Natural killer cell treated with Interleukin-12 subunit alpha and Interleukin-12 subunit beta and Interleukin-15 and Interleukin-18, amount 100 ng/mL, for 72 hours (primary cell): Measurements from ENCODE around the gene PROCR. TPM values are rescaled to one million over a fixed set of nuclear protein-coding genes. Genes with fewer than 3 reads are reported as not detected.

Experiments used
- ATAC-seq, 2 donors: fragments of 150-1000 bp; cut with Tn5 transposase in 1 of 2; sonication (Bioruptor Pico), chemical (Tn5 transposase) in 1 of 2; 2 replicates each; pipeline ENCODE4 v1.10.0; 2021
- DNase-seq: peaks from one replicate; pipeline ENCODE4 v3.0.0; 2022; ENCODE audit warnings: low spot score
- H3K27ac Mint-ChIP-seq, 2 donors: 1 replicate in 1 of 2; 2 replicates in 1 of 2; pipeline ENCODE4 v1.8.0; 2022; ENCODE audit warnings: mixed read lengths in 2 of 2, mild to moderate bottlenecking in 1 of 2, moderate library complexity in 1 of 2
- H3K27me3 Mint-ChIP-seq, 2 donors: 1 replicate in 1 of 2; 2 replicates in 1 of 2; pipeline ENCODE4 v1.8.0; 2022; ENCODE audit warnings: mixed read lengths in 2 of 2
- H3K36me3 Mint-ChIP-seq: one replicate; pipeline ENCODE4 v1.8.0; 2022; ENCODE audit warnings: mixed read lengths
- H3K4me1 Mint-ChIP-seq, 2 donors: 1 replicate in 1 of 2; 2 replicates in 1 of 2; pipeline ENCODE4 v1.8.0; 2022; ENCODE audit warnings: low read depth in 2 of 2, mixed read lengths in 2 of 2, mild to moderate bottlenecking in 1 of 2
- H3K4me3 Mint-ChIP-seq: one replicate; pipeline ENCODE4 v1.8.0; 2022; ENCODE audit warnings: mixed read lengths
- H3K9me3 Mint-ChIP-seq: 2 replicates; pipeline ENCODE4 v1.8.0; 2022; ENCODE audit warnings: mixed read lengths
- total RNA-seq, 2 donors: library from RNA; stranded (reverse); gene quantifications; one replicate each; pipeline ENCODE4 v1.2.3, GENCODE V29; 2022

Gene PROCR
- 1 to 10 TPM in 1 of 2 donors, under 1 TPM in 1; 0.53 to 2.5 TPM for total RNA-seq

GRCh38 chr20:35171753-35172433, at the start of gene PROCR:
Gene PROCR (plus strand): TSS chr20:35172072. CDS start chr20:35172155, 83 bp downstream.
- H3K4me3 Mint-ChIP-seq: peak within 1 kb of the TSS; percentile 80
- H3K27me3 Mint-ChIP-seq: no peaks in the 10 kb centered on the region
- no peaks in the 10 kb centered on the region for H3K9me3 Mint-ChIP-seq
- peak; percentile 63 for DNase-seq
- H3K27ac Mint-ChIP-seq: peak within 1 kb of the TSS; percentile 47 to 90
- H3K36me3 Mint-ChIP-seq: no peaks in the 10 kb centered on the region
- peak; percentile 73 to 84 for ATAC-seq
- H3K4me1 Mint-ChIP-seq: peaks cover 20 to 23% of the 10 kb centered on the region in 2 donors

DNA sequence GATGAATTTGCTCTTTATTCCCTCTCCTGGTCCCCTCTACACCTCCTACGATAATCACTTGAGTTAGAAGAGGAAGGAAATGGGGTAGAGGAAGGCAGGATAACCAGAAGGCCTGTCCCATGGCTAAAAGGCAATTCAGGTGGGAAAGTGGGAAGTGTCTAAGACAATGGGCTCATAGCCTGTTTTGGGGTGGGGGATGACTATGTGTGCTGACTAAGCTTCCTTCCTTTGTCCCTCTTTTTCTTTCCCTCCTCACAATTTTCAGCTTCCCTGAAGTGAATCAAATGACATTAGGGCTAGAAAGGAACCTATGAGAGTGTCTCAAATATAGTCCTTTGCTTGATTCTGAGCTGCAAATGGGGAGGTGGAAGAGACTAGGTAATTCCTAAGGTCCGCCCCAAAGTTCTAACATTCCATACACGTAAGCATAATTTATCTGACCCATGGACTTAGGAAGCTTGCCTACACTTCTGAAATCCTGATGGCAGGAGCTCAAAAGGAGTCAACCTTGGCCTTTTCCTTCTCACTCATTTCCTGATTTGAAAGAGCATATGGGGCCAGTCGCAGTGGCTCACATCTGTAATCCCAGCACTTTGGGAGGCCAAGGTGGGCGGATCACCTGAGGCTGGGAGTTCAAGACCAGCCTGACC, 49.0 kb upstream of the PROCR start:
- Mint-ChIP-seq H3K4me3 (no peak overlapping the region), H3K4me1 (peaks cover 8 to 10% of the 10 kb centered on the region in 2 donors), H3K36me3 (peaks cover 22% of the 10 kb centered on the region), H3K27me3 (no peaks in the 10 kb centered on the region), H3K9me3 (no peaks in the 10 kb centered on the region), H3K27ac (no peak overlapping the region)
- DNase-seq: no peak
- ATAC-seq: no peak

DNA sequence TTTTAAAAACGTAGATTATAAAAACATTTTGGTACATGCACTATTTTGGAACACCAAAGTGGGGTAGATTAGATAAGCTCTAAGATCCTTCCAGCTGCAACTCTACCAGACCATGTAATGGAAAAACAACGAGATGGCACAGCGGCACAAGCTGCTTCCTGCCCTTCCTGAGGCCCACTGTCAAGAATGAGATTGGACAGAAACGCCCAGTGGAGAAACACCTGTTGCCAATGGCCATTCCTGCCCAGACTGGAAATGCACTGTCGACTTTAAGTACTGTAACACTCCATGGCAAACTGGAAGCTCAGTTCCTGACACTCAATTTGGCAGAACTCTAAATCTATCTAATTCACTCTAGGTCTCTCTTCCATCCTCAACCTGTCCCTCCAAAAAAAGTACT, 46.1 kb upstream of the PROCR start:
- no peak for ATAC-seq
- Mint-ChIP-seq H3K36me3 (peaks cover 15% of the 10 kb centered on the region), H3K4me3 (no peak overlapping the region), H3K27ac (no peak overlapping the region), H3K9me3 (no peaks in the 10 kb centered on the region), H3K27me3 (no peaks in the 10 kb centered on the region), H3K4me1 (no peaks in the 10 kb centered on the region)
- DNase-seq: no peak

- Mint-ChIP-seq H3K27me3 (no peaks in the 10 kb centered on the region), H3K36me3 (peaks cover 18% of the 10 kb centered on the region), H3K4me3 (no peak overlapping the region), H3K4me1 (no peaks in the 10 kb centered on the region), H3K27ac (peak overlapping the region in 1 of 2 donors; percentile 53), H3K9me3 (no peaks in the 10 kb centered on the region)
- DNase-seq (no peak), ATAC-seq (peak; percentile 44 to 62)
Measured at GRCh38 chr20:35129647-35130069, 42.2 kb upstream of the PROCR start.

DNA sequence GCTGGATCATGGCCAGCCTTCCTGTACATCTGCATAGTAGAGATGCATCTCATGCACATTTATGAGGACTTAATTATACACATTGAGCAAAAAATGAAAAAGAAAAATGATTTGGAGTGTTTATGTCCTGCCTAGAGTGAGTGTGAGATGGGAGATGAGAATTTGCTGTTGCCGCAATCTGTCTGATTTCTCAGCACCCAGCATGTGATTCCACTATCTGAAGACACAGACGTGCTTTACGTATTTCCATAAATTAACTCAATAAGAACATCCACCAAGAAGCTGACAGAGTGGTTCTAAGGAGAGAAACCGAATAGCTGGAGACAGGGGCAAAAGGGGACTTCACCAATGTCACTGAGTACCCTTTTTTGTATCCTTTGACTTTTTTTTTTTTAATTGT, 39.9 kb upstream of the PROCR start:
- H3K27ac Mint-ChIP-seq: no peak overlapping the region
- H3K9me3 Mint-ChIP-seq: no peaks in the 10 kb centered on the region
- peaks cover 5% of the 10 kb centered on the region in 2 donors for H3K4me1 Mint-ChIP-seq
- no peaks in the 10 kb centered on the region for H3K27me3 Mint-ChIP-seq
- H3K4me3 Mint-ChIP-seq: no peak overlapping the region
- no peak for ATAC-seq
- DNase-seq: no peak
- H3K36me3 Mint-ChIP-seq: peaks cover 13% of the 10 kb centered on the region

- Mint-ChIP-seq H3K4me3 (no peak overlapping the region), H3K4me1 (peaks cover 5% of the 10 kb centered on the region in 2 donors), H3K36me3 (peaks cover 9% of the 10 kb centered on the region), H3K9me3 (no peaks in the 10 kb centered on the region), H3K27ac (no peak overlapping the region), H3K27me3 (no peaks in the 10 kb centered on the region)
- ATAC-seq: no peak
- no peak for DNase-seq
Measured at GRCh38 chr20:35133031-35133430, 38.8 kb upstream of the PROCR start.

DNA sequence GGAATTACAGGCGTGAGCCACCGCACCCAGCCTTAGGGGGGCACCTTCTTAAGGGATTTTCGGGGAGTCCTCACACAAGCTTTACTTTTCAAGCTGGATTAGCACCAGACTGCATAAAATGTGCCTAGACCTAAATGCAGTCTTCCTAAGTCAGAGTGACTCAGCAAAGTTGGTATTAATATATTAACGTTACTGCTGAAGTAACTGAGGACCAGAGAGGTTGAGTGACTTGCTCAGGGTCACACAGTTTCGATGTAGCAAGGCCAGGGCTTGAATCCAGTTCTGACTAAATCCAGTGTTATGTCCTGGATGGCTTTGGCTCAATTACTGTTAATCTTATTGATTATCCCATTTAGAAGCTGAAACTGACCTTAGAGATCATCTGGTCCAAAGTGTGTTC, 38.1 kb upstream of the PROCR start:
- H3K4me1 Mint-ChIP-seq: peaks cover 5% of the 10 kb centered on the region in 2 donors
- no peak overlapping the region for H3K4me3 Mint-ChIP-seq
- no peaks in the 10 kb centered on the region for H3K27me3 Mint-ChIP-seq
- H3K9me3 Mint-ChIP-seq: no peaks in the 10 kb centered on the region
- peak overlapping the region in 1 of 2 donors; percentile 29 for H3K27ac Mint-ChIP-seq
- ATAC-seq (no peak), DNase-seq (no peak)
- peaks cover 9% of the 10 kb centered on the region for H3K36me3 Mint-ChIP-seq

DNA sequence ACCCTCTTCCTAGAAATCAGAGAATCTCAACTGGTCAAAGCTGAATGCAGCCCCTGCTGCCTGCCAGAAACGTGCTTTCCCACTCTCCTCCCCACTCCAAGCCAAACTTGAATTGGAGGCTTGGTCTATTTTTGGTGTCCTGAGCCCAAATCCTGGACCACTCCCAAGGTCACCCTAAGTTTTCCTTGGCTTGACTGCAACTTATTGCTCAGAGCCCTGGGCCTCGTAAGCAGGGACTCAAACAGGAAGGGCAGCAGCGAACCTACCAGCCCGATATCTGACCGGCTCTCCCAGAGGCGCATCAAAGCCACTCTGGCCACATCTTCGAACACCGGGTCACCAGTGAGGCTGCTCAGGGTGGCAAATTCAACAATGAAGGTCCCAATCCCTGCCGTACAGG, 37.4 kb upstream of the PROCR start:
- H3K4me1 Mint-ChIP-seq: peaks cover 5% of the 10 kb centered on the region in 2 donors
- no peaks in the 10 kb centered on the region for H3K27me3 Mint-ChIP-seq
- no peak overlapping the region for H3K4me3 Mint-ChIP-seq
- H3K9me3 Mint-ChIP-seq: no peaks in the 10 kb centered on the region
- no peak for DNase-seq
- peaks cover 9% of the 10 kb centered on the region for H3K36me3 Mint-ChIP-seq
- no peak overlapping the region for H3K27ac Mint-ChIP-seq
- no peak for ATAC-seq

DNA sequence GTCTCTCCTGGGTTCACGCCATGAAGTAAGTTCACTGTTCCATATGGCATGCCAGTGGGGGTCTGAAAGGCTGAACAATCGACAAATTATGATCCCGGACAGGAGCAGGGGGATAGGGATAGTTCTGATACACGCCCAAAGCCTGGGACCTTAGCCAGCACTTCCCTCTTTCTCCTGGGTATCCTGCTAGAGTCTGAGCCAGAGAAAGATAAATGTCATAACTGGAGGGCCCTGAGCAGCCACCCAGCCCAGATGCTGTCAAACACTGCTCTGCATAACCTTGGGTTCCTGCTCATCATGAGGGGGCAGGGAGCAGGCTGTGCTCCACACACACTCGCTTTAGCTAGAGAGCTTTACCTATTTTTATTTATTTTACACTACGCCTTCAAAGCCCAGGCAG, 37.0 kb upstream of the PROCR start:
- Mint-ChIP-seq H3K4me1 (peaks cover 5% of the 10 kb centered on the region in 2 donors), H3K9me3 (no peaks in the 10 kb centered on the region), H3K27me3 (no peaks in the 10 kb centered on the region), H3K36me3 (peaks cover 9% of the 10 kb centered on the region), H3K27ac (no peak overlapping the region), H3K4me3 (no peak overlapping the region)
- DNase-seq: no peak
- ATAC-seq: no peak

GRCh38 chr20:35135867-35136586, 35.8 kb upstream of the PROCR start:
- Mint-ChIP-seq H3K27ac (peak overlapping the region; percentile 50 to 84), H3K9me3 (no peaks in the 10 kb centered on the region)
- peak; percentile 82 to 88 for ATAC-seq

DNA sequence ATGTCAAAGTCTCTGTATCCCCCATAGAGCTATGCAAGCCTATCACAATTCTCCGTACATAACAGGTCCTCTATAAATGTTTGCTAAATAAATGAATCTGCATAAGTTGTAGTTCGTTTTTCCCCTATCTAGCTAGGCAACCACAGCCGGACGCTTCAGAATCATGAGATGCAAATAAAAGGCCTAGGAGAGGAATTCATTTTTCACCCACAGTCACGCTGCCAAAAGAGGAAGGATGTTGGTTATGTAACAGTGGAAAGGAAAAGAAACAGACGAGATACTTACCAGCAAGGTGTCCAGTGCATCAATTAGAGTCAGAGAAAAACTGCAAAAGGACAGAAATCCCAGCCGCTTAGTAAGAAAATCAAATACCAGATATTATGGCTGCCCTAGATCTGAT, 27.2 kb upstream of the PROCR start:
- peak overlapping the region; percentile 68 to 80 for H3K27ac Mint-ChIP-seq

More at GRCh38 chr20:35135867-35136586, 35.8 kb upstream of the PROCR start:
- peaks cover 4% of the 10 kb centered on the region for H3K36me3 Mint-ChIP-seq
- peaks cover 5 to 8% of the 10 kb centered on the region in 2 donors for H3K4me1 Mint-ChIP-seq
- no peaks in the 10 kb centered on the region for H3K27me3 Mint-ChIP-seq
- H3K4me3 Mint-ChIP-seq: peak overlapping the region; percentile 23
- DNase-seq: peak; percentile 66

GRCh38 chr20:35145141-35145564, 26.7 kb upstream of the PROCR start:
- DNase-seq (no peak), ATAC-seq (no peak)
- Mint-ChIP-seq H3K27me3 (no peaks in the 10 kb centered on the region), H3K36me3 (peaks cover 4% of the 10 kb centered on the region), H3K9me3 (no peaks in the 10 kb centered on the region), H3K4me1 (peaks cover 42% of the 10 kb centered on the region in 2 donors), H3K4me3 (peak overlapping the region; percentile 70), H3K27ac (peak overlapping the region; percentile 68 to 80)

More for the DNA sequence above, 27.2 kb upstream of the PROCR start:
- DNase-seq (no peak), ATAC-seq (no peak)
- no peaks in the 10 kb centered on the region for H3K9me3 Mint-ChIP-seq
- H3K36me3 Mint-ChIP-seq: peaks cover 4% of the 10 kb centered on the region
- no peaks in the 10 kb centered on the region for H3K27me3 Mint-ChIP-seq
- peaks cover 42% of the 10 kb centered on the region in 2 donors for H3K4me1 Mint-ChIP-seq
- peak overlapping the region; percentile 70 for H3K4me3 Mint-ChIP-seq

DNA sequence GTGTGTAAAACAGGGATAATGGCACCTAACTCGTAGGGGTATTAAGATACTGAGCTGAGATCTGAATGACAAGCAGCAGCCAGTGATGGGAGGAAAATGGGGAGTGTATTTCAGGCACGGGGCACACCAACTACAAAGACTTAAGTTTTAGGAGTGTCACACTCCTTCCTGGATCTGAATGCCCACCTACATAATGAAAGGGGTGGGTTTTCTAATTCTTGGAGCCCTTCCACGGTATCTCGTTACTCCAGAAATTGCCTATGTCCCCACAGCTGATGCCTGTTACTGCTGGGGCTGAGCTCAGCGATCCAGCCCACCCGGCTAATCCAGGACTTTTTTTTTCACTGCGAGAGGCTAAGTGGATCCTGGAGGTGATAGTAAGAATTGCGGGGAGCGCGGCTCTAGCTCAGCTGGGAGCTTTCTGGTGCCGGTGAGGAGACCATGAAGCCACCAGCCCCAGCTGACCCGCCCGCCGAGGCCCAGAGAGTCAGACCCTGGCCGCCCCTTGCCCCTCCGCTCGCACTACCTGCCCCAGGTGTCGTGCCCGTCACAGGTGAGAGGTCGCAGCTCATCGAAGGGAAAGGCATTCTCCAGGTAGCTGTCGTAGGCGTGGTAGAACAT, 25.5 kb upstream of the PROCR start:
- H3K4me1 Mint-ChIP-seq: peaks cover 39 to 42% of the 10 kb centered on the region in 2 donors
- no peaks in the 10 kb centered on the region for H3K27me3 Mint-ChIP-seq
- H3K27ac Mint-ChIP-seq: peak overlapping the region; percentile 98 to 100
- peak overlapping the region; percentile 93 for H3K4me3 Mint-ChIP-seq
- no peaks in the 10 kb centered on the region for H3K9me3 Mint-ChIP-seq
- no peak for DNase-seq
- peaks cover 4% of the 10 kb centered on the region for H3K36me3 Mint-ChIP-seq
- ATAC-seq: peak in 1 of 2 donors; percentile 4
